Measurements from ENCODE around the gene CD79A. TPM values are rescaled to one million over a fixed set of nuclear protein-coding genes. Genes with fewer than 3 reads are reported as not detected.

Gene CD79A
- total and polyA plus RNA-seq, 2 donors (not counting 3 experiments of a cell fraction or from before 2014, with no cell fraction given): 0.32 TPM; not detected in 1

GRCh38 chr19:41882568-41883462, 5.7 kb downstream of the CD79A start, which contains the start of gene ARHGEF1:
ARHGEF1 (plus strand) TSS chr19:41883184; CDS start chr19:41888083, 4,899 bp downstream.
- no peaks in the 10 kb centered on the region for H3K9me3 ChIP-seq (replicated peaks; ENCODE audit: control insufficient read depth, insufficient read depth, low read length)
- H3K79me2 ChIP-seq (ENCODE audit: control insufficient read depth, insufficient read depth, low read length): peaks cover 24% of the 10 kb centered on the region
- FAIRE-seq (no peak), DNase-seq (ENCODE audit: low read depth, low spot score) (peak; percentile 6)
- CTCF ChIA-PET: interaction anchor here (0.6 to 1.5 kb wide), 2 partner anchors 10 to 190 kb away, joined by 4 to 8 read pairs; no protein-coding TSS in a partner anchor
- BruUV-seq (replicated peaks): TSS peak; percentile 25
- no peaks in the 10 kb centered on the region for H3K27me3 ChIP-seq (ENCODE audit: control insufficient read depth in 2 of 2, insufficient read depth in 2 of 2, low read length in 2 of 2)
- peak within 1 kb of the TSS; percentile 30 to 88 (median 88) for H3K4me3 ChIP-seq (replicated peaks in 1 of 3; ENCODE audit: insufficient read depth in 1 of 3, low read depth in 1 of 3, low read length in 3 of 3)
- dilution Hi-C loops (cut with MboI; ENCODE audit: extremely low pct_ligation_motif_present, low sequenced_read_pairs) (no loop called here), intact Hi-C loops (cut with micrococcal nuclease) (loop anchor here (1.0 kb wide), 1 partner anchor 75 kb away; no protein-coding TSS in a partner anchor)
- H3K27ac ChIP-seq (ENCODE audit: insufficient read depth, low read depth, low read length): peak within 1 kb of the TSS; percentile 22
- H3K9me1 ChIP-seq (replicated peaks; ENCODE audit: control insufficient read depth, extremely low read depth, insufficient read depth, low read length): no peaks in the 10 kb centered on the region
- H4K20me1 ChIP-seq (replicated peaks; ENCODE audit: control insufficient read depth, extremely low read depth, insufficient read depth, low read length): no peaks in the 10 kb centered on the region
- peak within 1 kb of the TSS; percentile 88 for H3K4me2 ChIP-seq (ENCODE audit: insufficient read depth, low read length)
- POLR2A ChIA-PET: interaction anchor here (1.6 kb wide), 1 partner anchor 9 kb away, joined by 6 read pairs; no protein-coding TSS in a partner anchor
- peak within 1 kb of the TSS; percentile 89 for H2AFZ ChIP-seq (ENCODE audit: low read depth, low read length)
- H3K9ac ChIP-seq (replicated peaks; ENCODE audit: extremely low read depth, insufficient read depth, low read length): peak within 1 kb of the TSS; percentile 68
- H3K36me3 ChIP-seq (ENCODE audit: control insufficient read depth in 2 of 2, extremely low read depth in 1 of 2, insufficient read depth in 2 of 2, low read length in 2 of 2): no peaks in the 10 kb centered on the region
- TF ChIP-seq POLR2AphosphoS5 (IDR thresholded peaks at IDR 0.05; ENCODE audit: insufficient read depth, low read depth, low read length): peak; percentile 53
- TF ChIP-seq FOS (IDR thresholded peaks at IDR 0.05; ENCODE audit: borderline replicate concordance, insufficient read depth, low read length): no peak
- TF ChIP-seq MYC (IDR thresholded peaks at IDR 0.05; ENCODE audit: low read depth, low read length): no peak
- TF ChIP-seq GATA2 (IDR thresholded peaks at IDR 0.05; ENCODE audit: insufficient read depth, insufficient read length, low read depth, low read length): no peak
- TF ChIP-seq POLR2A (IDR thresholded peaks at IDR 0.05; ENCODE audit: low read depth, low read length): peak; percentile 44
- no peak for TF ChIP-seq CTCF (IDR thresholded peaks at IDR 0.05; ENCODE audit: extremely low read depth in 1 of 2, insufficient read depth in 1 of 2, low read depth in 1 of 2, low read length in 2 of 2)
- TF ChIP-seq EZH2 (IDR thresholded peaks at IDR 0.05; ENCODE audit: borderline replicate concordance, low read depth, low read length, severe bottlenecking): peak; percentile 51
- H3K4me1 ChIP-seq (ENCODE audit: control insufficient read depth, extremely low read depth, insufficient read depth, low read length): peaks cover 19% of the 10 kb centered on the region
